ENCODE data around the gene ATN1. TPM values are rescaled to one million over a fixed set of nuclear protein-coding genes. Genes with fewer than 3 reads are reported as not detected.

ATN1 gene
- 51.6 to 79.2 TPM (median 76.7 TPM) in 5 replicates for total RNA-seq (2022; extraction: Qiagen RNA extraction)

GRCh38 chr12:6927379-6928021 is at the start of gene ATN1:
Gene ATN1 (plus strand): TSS chr12:6927959. CDS start chr12:6934002, 6,043 bp downstream.

GRCh38 chr12:6904280-6905276 is 23.2 kb upstream of the ATN1 start, which contains the start of gene LRRC23:
Gene LRRC23 (plus strand): TSS chr12:6904822. CDS start chr12:6905634, 812 bp downstream.

GRCh38 chr12:6914246-6914946 is 13.4 kb upstream of the ATN1 start, which contains the start of gene ENO2:
Gene ENO2 (plus strand): TSS chr12:6914580. CDS start chr12:6915833, 1,253 bp downstream.

GRCh38 chr12:6943722-6944380 is 16.1 kb downstream of the ATN1 start, which contains the start of the genes C12orf57 and RNU7-1:
Gene C12orf57 (plus strand): TSS chr12:6944022. CDS start chr12:6944122, 100 bp downstream.
Gene RNU7-1 (plus strand): TSS chr12:6943816.

GRCh38 chr12:6950811-6951540 is 23.2 kb downstream of the ATN1 start, which contains the start of gene PTPN6:
Gene PTPN6 (plus strand): TSS chr12:6951356. CDS start chr12:6951513, 157 bp downstream.

Other genes starting within 250 kb of the ATN1 start
- 53.9 to 63.5 TPM (median 60.1 TPM) in 5 replicates for gene ZNF384, start 238.6 kb upstream of the ATN1 start, total RNA-seq (2022; extraction: Qiagen RNA extraction)
- 0.68 to 1.2 TPM (median 0.92 TPM) in 5 replicates for gene PIANP, start 227.1 kb upstream of the ATN1 start, total RNA-seq (2022; extraction: Qiagen RNA extraction)
- gene COPS7A, start 203.9 kb upstream of the ATN1 start, total RNA-seq (2022; extraction: Qiagen RNA extraction): 44.2 to 60.2 TPM (median 57.6 TPM) in 5 replicates
- 259 to 324 TPM (median 305 TPM) in 5 replicates for gene MLF2, start 174.8 kb upstream of the ATN1 start, total RNA-seq (2022; extraction: Qiagen RNA extraction)
- gene PTMS, start 161.6 kb upstream of the ATN1 start, total RNA-seq (2022; extraction: Qiagen RNA extraction): 629 to 1,030 TPM (median 870 TPM) in 5 replicates
- gene LAG3, start 155.4 kb upstream of the ATN1 start, total RNA-seq (2022; extraction: Qiagen RNA extraction): 0.65 to 2.0 TPM (median 1.3 TPM) in 5 replicates
- 0.03 TPM in 1 of 5 replicates, not detected in the others for gene CD4, start 138.4 kb upstream of the ATN1 start, total RNA-seq (2022; extraction: Qiagen RNA extraction)
- gene GPR162, start 106.1 kb upstream of the ATN1 start, total RNA-seq (2022; extraction: Qiagen RNA extraction): 0.27 to 0.57 TPM (median 0.42 TPM) in 5 replicates
- gene P3H3, start 99.6 kb upstream of the ATN1 start, total RNA-seq (2022; extraction: Qiagen RNA extraction): 21.7 to 32.2 TPM (median 30.7 TPM) in 5 replicates
- 0.72 to 3.3 TPM (median 2.2 TPM) in 5 replicates for gene GNB3, start 87.0 kb upstream of the ATN1 start, total RNA-seq (2022; extraction: Qiagen RNA extraction)
- 80.3 to 93.7 TPM (median 82.1 TPM) in 5 replicates for gene CDCA3, start 76.7 kb upstream of the ATN1 start, total RNA-seq (2022; extraction: Qiagen RNA extraction)
- gene USP5, start 75.8 kb upstream of the ATN1 start, total RNA-seq (2022; extraction: Qiagen RNA extraction): 77.6 to 88.5 TPM (median 80.3 TPM) in 5 replicates
- gene TPI1, start 60.4 kb upstream of the ATN1 start, total RNA-seq (2022; extraction: Qiagen RNA extraction): 1,409 to 1,690 TPM (median 1,628 TPM) in 5 replicates
- 17.4 to 28.9 TPM (median 28.5 TPM) in 5 replicates for gene SPSB2, start 54.7 kb upstream of the ATN1 start, total RNA-seq (2022; extraction: Qiagen RNA extraction)
- gene LRRC23, start 23.1 kb upstream of the ATN1 start, total RNA-seq (2022; extraction: Qiagen RNA extraction): 16.5 to 20.4 TPM (median 16.8 TPM) in 5 replicates
- gene ENO2, start 13.4 kb upstream of the ATN1 start, total RNA-seq (2022; extraction: Qiagen RNA extraction): 41.3 to 46.2 TPM (median 44.7 TPM) in 5 replicates
- gene RNU7-1, start 15.9 kb downstream of the ATN1 start, total RNA-seq (2022; extraction: Qiagen RNA extraction): not detected in 5 replicates
- 264 to 326 TPM (median 313 TPM) in 5 replicates for gene C12orf57, start 16.1 kb downstream of the ATN1 start, total RNA-seq (2022; extraction: Qiagen RNA extraction)
- 9.3 to 14.3 TPM (median 12.6 TPM) in 5 replicates for gene PTPN6, start 23.4 kb downstream of the ATN1 start, total RNA-seq (2022; extraction: Qiagen RNA extraction)
- 293 to 340 TPM (median 337 TPM) in 5 replicates for gene PHB2, start 42.7 kb downstream of the ATN1 start, total RNA-seq (2022; extraction: Qiagen RNA extraction)
- 59.7 to 67.3 TPM (median 63.4 TPM) in 5 replicates for gene EMG1, start 43.0 kb downstream of the ATN1 start, total RNA-seq (2022; extraction: Qiagen RNA extraction)
- gene LPCAT3, start 90.5 kb downstream of the ATN1 start, total RNA-seq (2022; extraction: Qiagen RNA extraction): 27.0 to 31.7 TPM (median 28.9 TPM) in 5 replicates
- gene C1S, start 132.8 kb downstream of the ATN1 start, total RNA-seq (2022; extraction: Qiagen RNA extraction): 38.3 to 57.7 TPM (median 41.9 TPM) in 5 replicates
- 24.9 to 42.1 TPM (median 27.9 TPM) in 5 replicates for gene C1R, start 164.5 kb downstream of the ATN1 start, total RNA-seq (2022; extraction: Qiagen RNA extraction)
- 8.8 to 14.6 TPM (median 12.2 TPM) in 5 replicates for gene C1RL, start 181.3 kb downstream of the ATN1 start, total RNA-seq (2022; extraction: Qiagen RNA extraction)
- not detected in 5 replicates for gene RBP5, start 200.9 kb downstream of the ATN1 start, total RNA-seq (2022; extraction: Qiagen RNA extraction)
- 10.1 to 17.5 TPM (median 14.3 TPM) in 5 replicates for gene CLSTN3, start 202.4 kb downstream of the ATN1 start, total RNA-seq (2022; extraction: Qiagen RNA extraction)

All from A549 treated with CORT108297 at 1 μM for 4 hours (cell line).